HepG2 (cell line): ENCODE results near the gene RPS6KL1. TPM values are rescaled to one million over a fixed set of nuclear protein-coding genes. Genes with fewer than 3 reads are reported as not detected.

Experiments
- ATAC-seq: fragments of 200-7000 bp; cut with Tn5 transposase; 3 replicates; pipeline ENCODE4 v1.9.1; 2020; ENCODE audit warnings: mild to moderate bottlenecking, moderate library complexity
- BruUV-seq: library from RNA; stranded (reverse); fragments of 400-500 nt; replicated peaks from 2 replicates; lab custom pipeline; 2021; lab: Mats Ljungman, UMichigan
- CTCF ChIA-PET: fragments of 300-600 bp; formaldehyde crosslinking; extraction: SDS; loops from one replicate; lab custom pipeline; 2021; ENCODE audit warnings: low total read pairs, inconsistent platforms, low intra/inter-chr PET ratio; lab: Yijun Ruan, JAX
- POLR2A ChIA-PET: fragments of 350-600 bp; sonication (Branson Sonifier 250); formaldehyde crosslinking; loops from one replicate; lab custom pipeline; 2020; ENCODE audit warnings: antibody characterized with exemption, inconsistent platforms; lab: Yijun Ruan, JAX
- DNase-seq: peaks from one replicate; pipeline ENCODE4 v3.0.0-alpha.2; 2015; ENCODE audit warnings: low spot score
- FAIRE-seq: peaks from 3 replicates; lab custom pipeline; 2011; peaks lifted over from hg19 to GRCh38; lab: Jason Lieb, UNC
- H2AFZ ChIP-seq: one replicate; pipeline ENCODE4 v1.6.1; 2011; ENCODE audit warnings: low read length, inconsistent platforms
- H3K27ac ChIP-seq: fragments of 300-600 bp; 3 replicates; pipeline ENCODE4 v1.8.0; 2011; ENCODE audit warnings: mixed run types, mild to moderate bottlenecking, mixed read lengths, low read length, inconsistent platforms; ENCODE audit not compliant: insufficient read depth; ENCODE audit errors: extremely low read length
- H3K27me3 ChIP-seq, 2 experiments: fragments of 200-600 bp in 1 of 2; 2 replicates in 1 of 2; 3 replicates in 1 of 2; pipeline versions ENCODE4 v1.6.0 to v1.8.0; 2011; ENCODE audit warnings: low read length in 2 of 2, mild to moderate bottlenecking in 2 of 2, moderate library complexity in 2 of 2, inconsistent platforms in 1 of 2; ENCODE audit not compliant: insufficient read depth in 2 of 2, control insufficient read depth in 1 of 2
- H3K36me3 ChIP-seq, 2 experiments: fragments of 200-600 bp in 1 of 2; replicated peaks in 1 of 2; 2 replicates in 1 of 2; 3 replicates in 1 of 2; pipeline versions ENCODE4 v1.5.1 to v1.8.0; 2011; ENCODE audit warnings: low read length in 2 of 2, inconsistent platforms in 1 of 2; ENCODE audit not compliant: insufficient read depth in 2 of 2, control insufficient read depth in 1 of 2
- H3K4me1 ChIP-seq: 2 replicates; pipeline ENCODE4 v1.5.1; 2012; ENCODE audit warnings: low read length, inconsistent platforms; ENCODE audit not compliant: insufficient read depth
- H3K4me2 ChIP-seq: 2 replicates; pipeline ENCODE4 v1.6.0; 2011; ENCODE audit warnings: low read depth, low read length, inconsistent platforms
- H3K4me3 ChIP-seq, 3 experiments: fragments of 200-600 bp in 1 of 3; sonication (generic), shearing (Covaris generic) in 1 of 3; replicated peaks in 1 of 3; 2 replicates each; pipeline ENCODE4 v1.5.1; 2011 to 2016; ENCODE audit warnings: low read length in 3 of 3, inconsistent platforms in 2 of 3, low read depth in 2 of 3, mild to moderate bottlenecking in 2 of 3, control low read depth in 1 of 3, mixed read lengths in 1 of 3; ENCODE audit not compliant: insufficient read depth in 1 of 3
- H3K79me2 ChIP-seq: one replicate; pipeline ENCODE4 v1.6.1; 2011; ENCODE audit warnings: low read length, inconsistent platforms; ENCODE audit not compliant: insufficient read depth
- H3K9ac ChIP-seq: 2 replicates; pipeline ENCODE4 v1.6.0; 2011; ENCODE audit warnings: mild to moderate bottlenecking, low read depth, low read length, inconsistent platforms; ENCODE audit not compliant: insufficient read depth
- H3K9me3 ChIP-seq: 2 replicates; pipeline ENCODE4 v1.5.1; 2012; ENCODE audit warnings: mild to moderate bottlenecking, low read length
- H4K20me1 ChIP-seq: 2 replicates; pipeline ENCODE4 v1.6.0; 2011; ENCODE audit warnings: inconsistent platforms, mild to moderate bottlenecking, low read length, moderate library complexity; ENCODE audit not compliant: insufficient read depth
- ADNP ChIP-seq: sonication (generic); formaldehyde crosslinking; IDR thresholded peaks from 2 replicates; pipeline ENCODE4 v1.4.0; 2020; ENCODE audit warnings: missing genetic modification reagents
- ATM ChIP-seq: fragments of 450-650 bp; IDR thresholded peaks from 2 replicates; pipeline ENCODE4 v1.7.1; 2017; ENCODE audit warnings: mild to moderate bottlenecking, borderline replicate concordance
- FOXM1 ChIP-seq: sonication (generic); formaldehyde crosslinking; IDR thresholded peaks from 2 replicates; pipeline ENCODE4 v1.5.0; 2020; ENCODE audit warnings: missing genetic modification reagents
- GPBP1L1 ChIP-seq: sonication (generic); formaldehyde crosslinking; IDR thresholded peaks from 2 replicates; pipeline ENCODE4 v1.5.0; 2020; ENCODE audit warnings: mild to moderate bottlenecking, missing genetic modification reagents
- HES4 ChIP-seq: sonication (generic); formaldehyde crosslinking; IDR thresholded peaks from 2 replicates; pipeline ENCODE4 v1.9.0; 2021; ENCODE audit warnings: mild to moderate bottlenecking, missing genetic modification reagents, borderline replicate concordance
- NR2C2 ChIP-seq: sonication (generic); formaldehyde crosslinking; IDR thresholded peaks from 2 replicates; pipeline ENCODE4 v1.4.0; 2020; ENCODE audit warnings: missing genetic modification reagents, mild to moderate bottlenecking, moderate library complexity, borderline replicate concordance
- PAF1 ChIP-seq: IDR thresholded peaks from 2 replicates; pipeline ENCODE4 v1.6.1; 2016; ENCODE audit warnings: missing genetic modification reagents, missing compliant biosample characterization
- PPARG ChIP-seq: conservative IDR thresholded peaks from 2 replicates; pipeline ENCODE4 v1.6.1; 2016; ENCODE audit warnings: missing biosample characterization, missing genetic modification reagents
- SP5 ChIP-seq: IDR thresholded peaks from 2 replicates; pipeline ENCODE4 v1.6.1; 2016; ENCODE audit warnings: low read depth, borderline replicate concordance
- ZBTB38 ChIP-seq: sonication (generic); formaldehyde crosslinking; IDR thresholded peaks from 2 replicates; pipeline ENCODE4 v1.5.1; 2020; ENCODE audit warnings: mild to moderate bottlenecking, missing genetic modification reagents
- ZNF569 ChIP-seq: sonication (generic); formaldehyde crosslinking; IDR thresholded peaks from 2 replicates; pipeline ENCODE4 v1.5.0; 2020; ENCODE audit warnings: mild to moderate bottlenecking, missing genetic modification reagents, moderate library complexity, borderline replicate concordance
- ZNF598 ChIP-seq: sonication (generic); formaldehyde crosslinking; IDR thresholded peaks from 2 replicates; pipeline ENCODE4 v1.5.1; 2020; ENCODE audit warnings: mild to moderate bottlenecking, missing genetic modification reagents, borderline replicate concordance
- ZNF883 ChIP-seq: sonication (generic); formaldehyde crosslinking; IDR thresholded peaks from 2 replicates; pipeline ENCODE4 v1.5.1; 2020; ENCODE audit warnings: mild to moderate bottlenecking, missing genetic modification reagents; ENCODE audit errors: not compliant biosample characterization
- WGBS: methylation state at CpG from one replicate; pipeline ENCODE4 v1.1.6; 2017; ENCODE audit warnings: low lambda C conversion rate; 5-methylcytosine and 5-hydroxymethylcytosine counted together
- in situ Hi-C: cut with HindIII; loops from 2 replicates; pipeline ENCODE4 v1.10.0; 2017; ENCODE audit warnings: low pct_unique_long_range_greater_than_20kb; ENCODE audit not compliant: extremely low pct_ligation_motif_present
- intact Hi-C: fragments of 100-400 bp; cut with micrococcal nuclease; formaldehyde crosslinking; loops from one replicate; pipeline ENCODE4 v1.10.0; 2022; ENCODE audit not compliant: unreplicated experiment
- polyA plus RNA-seq, 8 experiments: library from polyadenylated mRNA; depleted of rRNA in 3 of 8; stranded (reverse) in 7 of 8; unstranded in 1 of 8; fragments of >200 nt; fragmentation: Illumina TruSeq in 4 of 8; extraction: Trizol in 4 of 8; gene quantifications; 2 replicates each; pipeline versions ENCODE4 v1.2.1 to v1.2.3, GENCODE V29; 2011 to 2016; ENCODE audit warnings: low read depth in 4 of 8, missing spikeins in 1 of 8, mixed read lengths in 1 of 8; ENCODE audit not compliant: insufficient read depth in 1 of 8
- total RNA-seq, 5 experiments: library from RNA; depleted of rRNA; stranded (reverse); fragments of >200 nt; fragmentation: Illumina TruSeq; extraction: Trizol; gene quantifications; 2 replicates each; pipeline ENCODE4 v1.2.3, GENCODE V29; 2016; ENCODE audit warnings: low read depth in 1 of 5
- TF ChIP-seq, protein P1 (sequence below), 2 experiments: sonication (generic) in 1 of 2; formaldehyde crosslinking in 1 of 2; IDR thresholded peaks; 2 replicates each; pipeline versions ENCODE4 v1.6.1 to v1.9.0; 2014 to 2022; ENCODE audit warnings: antibody characterized with exemption in 1 of 2, borderline replicate concordance in 1 of 2, inconsistent platforms in 1 of 2, low read depth in 1 of 2, missing genetic modification reagents in 1 of 2

RPS6KL1 gene
- total and polyA plus RNA-seq, 2 of the 13 experiments (the other 11 are each of a cell fraction or from before 2014, with no cell fraction given) = 6.5 to 11.5 TPM

DNA sequence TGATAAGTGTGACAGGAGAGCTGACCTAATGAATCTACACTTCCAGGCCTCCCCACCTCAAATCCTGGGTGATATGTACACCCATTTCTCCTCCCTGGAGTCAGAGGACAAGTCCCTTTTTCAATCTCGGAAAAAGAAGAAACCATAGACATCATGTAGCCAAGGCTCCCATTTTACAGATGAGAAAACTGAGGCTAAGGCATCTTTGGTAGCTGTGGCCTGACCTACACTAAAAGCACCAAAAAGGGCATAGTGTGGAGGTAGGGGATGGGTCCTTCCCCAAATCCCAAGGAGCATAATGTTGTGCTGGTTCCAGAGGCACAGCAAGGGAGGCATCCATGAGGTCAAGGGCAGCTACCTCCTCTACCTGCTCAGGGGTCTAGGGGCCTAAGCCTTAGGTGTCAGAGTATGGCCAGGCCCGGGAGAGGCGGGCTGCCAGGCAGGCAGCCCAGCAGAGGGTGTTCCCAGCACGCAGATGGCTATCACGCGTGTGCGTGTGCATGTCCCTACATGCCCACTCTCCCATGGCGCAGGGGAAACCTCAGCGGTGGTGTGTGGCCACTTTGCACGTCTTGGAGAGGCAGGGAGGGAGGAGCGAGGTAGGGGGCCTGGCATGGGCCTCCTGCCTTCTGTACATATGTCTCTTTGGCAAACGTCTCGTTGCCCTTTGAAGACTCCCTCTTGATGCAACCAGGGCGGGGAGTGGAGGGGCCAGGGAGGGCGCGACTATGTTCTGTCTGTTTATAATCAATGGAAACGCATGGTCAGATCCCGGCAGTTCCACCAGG, 29.8 kb upstream of the RPS6KL1 start:
- CTCF ChIA-PET = no interaction called here
- Histone ChIP-seq H4K20me1 (no peaks in the 10 kb centered on the region), H3K4me3 (peak overlapping the region in 2 of 3 experiments; percentile 80 to 86; a peak in 4 of 6 replicates), H3K79me2 (peaks cover 15% of the 10 kb centered on the region), H3K4me1 (peaks cover 65% of the 10 kb centered on the region), H2AFZ (no peak overlapping the region), H3K4me2 (peak overlapping the region; percentile 92), H3K27ac (peak overlapping the region; percentile 97), H3K27me3 (no peaks in the 10 kb centered on the region), H3K9ac (peak overlapping the region; percentile 78; the same call in 1 of the 2 replicates), H3K9me3 (no peaks in the 10 kb centered on the region), H3K36me3 (peaks cover 5 to 12% of the 10 kb centered on the region in 2 experiments; a peak in 3 of 5 replicates)
- intact Hi-C loops (no loop called here), in situ Hi-C loops (loop anchor here (5.0 kb wide), 1 partner anchor 49 kb away; the partner anchor contains the start of gene EIF2B2)
- 72% methylated on average over 7 of the region's 18 CpGs for WGBS
- FAIRE-seq = no peak
- DNase-seq = no peak
- no peak for ATAC-seq
- POLR2A ChIA-PET = interaction anchor here (0.6 to 2.9 kb wide), 6 partner anchors 12 to 117 kb away, joined by 3 to 14 read pairs (median 9); partner anchors contain the start of genes ACYP1 and ZC2HC1C
- no TSS peak for BruUV-seq
- TF ChIP-seq ADNP (CRISPR knock-in tag) (peak; percentile 52; the same call in 1 of the 2 replicates), SP5 (CRISPR knock-in tag) (0 out of 2 replicates have a peak, but pooled peaks have one; percentile 15), ZNF598 (no peak), ZNF883 (CRISPR knock-in tag) (no peak), NR2C2 (CRISPR knock-in tag) (no peak), ZBTB38 (CRISPR knock-in tag) (peak; percentile 53), ATM (no peak), HES4 (CRISPR knock-in tag) (no peak), ZNF569 (CRISPR knock-in tag) (no peak), PPARG (CRISPR knock-in tag) (no peak), FOXM1 (CRISPR knock-in tag) (no peak), GPBP1L1 (CRISPR knock-in tag) (no peak), PAF1 (CRISPR knock-in tag) (no peak)
- TF ChIP-seq, protein P1, sequence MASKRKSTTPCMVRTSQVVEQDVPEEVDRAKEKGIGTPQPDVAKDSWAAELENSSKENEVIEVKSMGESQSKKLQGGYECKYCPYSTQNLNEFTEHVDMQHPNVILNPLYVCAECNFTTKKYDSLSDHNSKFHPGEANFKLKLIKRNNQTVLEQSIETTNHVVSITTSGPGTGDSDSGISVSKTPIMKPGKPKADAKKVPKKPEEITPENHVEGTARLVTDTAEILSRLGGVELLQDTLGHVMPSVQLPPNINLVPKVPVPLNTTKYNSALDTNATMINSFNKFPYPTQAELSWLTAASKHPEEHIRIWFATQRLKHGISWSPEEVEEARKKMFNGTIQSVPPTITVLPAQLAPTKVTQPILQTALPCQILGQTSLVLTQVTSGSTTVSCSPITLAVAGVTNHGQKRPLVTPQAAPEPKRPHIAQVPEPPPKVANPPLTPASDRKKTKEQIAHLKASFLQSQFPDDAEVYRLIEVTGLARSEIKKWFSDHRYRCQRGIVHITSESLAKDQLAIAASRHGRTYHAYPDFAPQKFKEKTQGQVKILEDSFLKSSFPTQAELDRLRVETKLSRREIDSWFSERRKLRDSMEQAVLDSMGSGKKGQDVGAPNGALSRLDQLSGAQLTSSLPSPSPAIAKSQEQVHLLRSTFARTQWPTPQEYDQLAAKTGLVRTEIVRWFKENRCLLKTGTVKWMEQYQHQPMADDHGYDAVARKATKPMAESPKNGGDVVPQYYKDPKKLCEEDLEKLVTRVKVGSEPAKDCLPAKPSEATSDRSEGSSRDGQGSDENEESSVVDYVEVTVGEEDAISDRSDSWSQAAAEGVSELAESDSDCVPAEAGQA (IDR thresholded peaks at IDR 0.05; ENCODE audit: low read depth) = no peak
- TF ChIP-seq, protein P1 (CRISPR knock-in tag; IDR thresholded peaks at IDR 0.05; ENCODE audit: borderline replicate concordance) = no peak
